ENCODE measurements around the gene TMEM132E.

GRCh38 chr17:34582185-34582900, 3.0 kb downstream of the TMEM132E start:
- TF ChIP-seq POLR2A (IDR thresholded peaks at IDR 0.05; ENCODE audit: low read length) (no peak), GATA1 (IDR thresholded peaks at IDR 0.05; ENCODE audit: low read depth, low read length) (no peak)
